Thyroid gland (tissue), 4 donors: ENCODE measurements around the gene EIF2B1.

ENCODE experiments used
- POLR2A ChIP-seq, 2 donors: fragments of 450-650 bp; IDR thresholded peaks; one replicate each; pipeline ENCODE4 v1.6.1; 2017; ENCODE audit warnings: antibody characterized with exemption in 2 of 2, mild to moderate bottlenecking in 2 of 2, moderate library complexity in 1 of 2
- TF ChIP-seq, protein P1 (sequence below), 6 experiments: fragments of 200-600 bp in 3 of 6; fragments of 450-650 bp in 3 of 6; sonication (generic) in 3 of 6; IDR thresholded peaks; one replicate each; pipeline ENCODE4 v1.5.1; 2016 to 2019; ENCODE audit warnings: antibody characterized with exemption in 6 of 6, mild to moderate bottlenecking in 2 of 6, inconsistent platforms in 1 of 6, moderate library complexity in 1 of 6

- no peak for TF ChIP-seq POLR2A (IDR thresholded peaks at IDR 0.05)
- TF ChIP-seq, protein P1, sequence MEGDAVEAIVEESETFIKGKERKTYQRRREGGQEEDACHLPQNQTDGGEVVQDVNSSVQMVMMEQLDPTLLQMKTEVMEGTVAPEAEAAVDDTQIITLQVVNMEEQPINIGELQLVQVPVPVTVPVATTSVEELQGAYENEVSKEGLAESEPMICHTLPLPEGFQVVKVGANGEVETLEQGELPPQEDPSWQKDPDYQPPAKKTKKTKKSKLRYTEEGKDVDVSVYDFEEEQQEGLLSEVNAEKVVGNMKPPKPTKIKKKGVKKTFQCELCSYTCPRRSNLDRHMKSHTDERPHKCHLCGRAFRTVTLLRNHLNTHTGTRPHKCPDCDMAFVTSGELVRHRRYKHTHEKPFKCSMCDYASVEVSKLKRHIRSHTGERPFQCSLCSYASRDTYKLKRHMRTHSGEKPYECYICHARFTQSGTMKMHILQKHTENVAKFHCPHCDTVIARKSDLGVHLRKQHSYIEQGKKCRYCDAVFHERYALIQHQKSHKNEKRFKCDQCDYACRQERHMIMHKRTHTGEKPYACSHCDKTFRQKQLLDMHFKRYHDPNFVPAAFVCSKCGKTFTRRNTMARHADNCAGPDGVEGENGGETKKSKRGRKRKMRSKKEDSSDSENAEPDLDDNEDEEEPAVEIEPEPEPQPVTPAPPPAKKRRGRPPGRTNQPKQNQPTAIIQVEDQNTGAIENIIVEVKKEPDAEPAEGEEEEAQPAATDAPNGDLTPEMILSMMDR (IDR thresholded peaks at IDR 0.05) = no peak
These were observed 19.4 kb downstream of the EIF2B1 start for GRCh38 chr12:123614110-123614509.
